K562 (cell line): ENCODE results near the gene ACOX1. TPM values are rescaled to one million over a fixed set of nuclear protein-coding genes. Genes with fewer than 3 reads are reported as not detected.

Experiments used
- BHLHE40 ChIP-seq: IDR thresholded peaks from 2 replicates; pipeline ENCODE4 v1.6.1; 2011; ENCODE audit warnings: low read length, improper control_type of control experiment
- CBFB ChIP-seq: sonication (generic); formaldehyde crosslinking; IDR thresholded peaks from 2 replicates; pipeline ENCODE4 v1.4.0; 2020; ENCODE audit warnings: mild to moderate bottlenecking, missing genetic modification reagents
- GMEB1 ChIP-seq: fragments of 250-450 bp; sonication (Bioruptor Pico); IDR thresholded peaks from 2 replicates; pipeline ENCODE4 v1.4.0; 2020; ENCODE audit warnings: mild to moderate bottlenecking
- KDM5B ChIP-seq: fragments of 200-600 bp; sonication (generic); IDR thresholded peaks from 2 replicates; pipeline ENCODE4 v1.6.1; 2012; ENCODE audit warnings: low read depth, mild to moderate bottlenecking, moderate library complexity, low read length, control low read depth, inconsistent platforms; ENCODE audit not compliant: insufficient replicate concordance
- KHSRP ChIP-seq: fragments of 450-650 bp; IDR thresholded peaks from 2 replicates; pipeline ENCODE4 v1.6.1; 2017
- MGA ChIP-seq: fragments of 450-650 bp; IDR thresholded peaks from 2 replicates; pipeline ENCODE4 v1.6.1; 2016; ENCODE audit warnings: mild to moderate bottlenecking, moderate library complexity
- NR4A1 ChIP-seq, 2 experiments: fragments of 250-450 bp in 1 of 2; fragments of 450-650 bp in 1 of 2; sonication (Bioruptor Pico) in 1 of 2; IDR thresholded peaks; 2 replicates each; pipeline versions ENCODE4 v1.4.0 to v1.6.1; 2016 to 2020; ENCODE audit warnings: mild to moderate bottlenecking in 2 of 2, missing compliant biosample characterization in 1 of 2, missing genetic modification characterization in 1 of 2, moderate library complexity in 1 of 2
- POLR2H ChIP-seq: IDR thresholded peaks from 2 replicates; pipeline ENCODE4 v1.6.1; 2016; ENCODE audit warnings: missing genetic modification characterization, low read depth, mild to moderate bottlenecking, control low read depth, missing compliant biosample characterization, moderate library complexity
- TARDBP ChIP-seq: fragments of 450-650 bp; IDR thresholded peaks from 2 replicates; pipeline ENCODE4 v1.6.1; 2016
- ZFP91 ChIP-seq: sonication (generic); formaldehyde crosslinking; IDR thresholded peaks from 2 replicates; pipeline ENCODE4 v1.8.0; 2022; ENCODE audit warnings: mild to moderate bottlenecking, missing genetic modification reagents
- ZNF217 ChIP-seq: sonication (generic); formaldehyde crosslinking; IDR thresholded peaks from 2 replicates; pipeline ENCODE4 v1.8.0; 2022; ENCODE audit warnings: mild to moderate bottlenecking, missing genetic modification reagents
- ZNF232 ChIP-seq: sonication (generic); formaldehyde crosslinking; IDR thresholded peaks from 2 replicates; pipeline ENCODE4 v1.8.0; 2022; ENCODE audit warnings: mild to moderate bottlenecking, missing genetic modification reagents
- polyA plus RNA-seq, 8 experiments: library from polyadenylated mRNA; depleted of rRNA in 4 of 8; stranded (reverse) in 5 of 8; unstranded in 3 of 8; fragments of >200 nt; fragmentation: Nextera tagmentation in 2 of 8; fragmentation: Illumina TruSeq in 1 of 8; extraction: Ambion mirVana in 2 of 8; extraction: Trizol in 1 of 8; gene quantifications; 2 replicates each; pipeline versions ENCODE4 v1.2.1 to v1.2.3, GENCODE V29; 2011 to 2014; ENCODE audit warnings: inconsistent platforms in 1 of 8, missing spikeins in 1 of 8
- total RNA-seq, 7 experiments: library from RNA; depleted of rRNA in 6 of 7; stranded (reverse); fragments of >200 nt in 6 of 7; fragmentation: Illumina TruSeq in 2 of 7; extraction: Trizol in 2 of 7; gene quantifications; 2 replicates each; pipeline versions ENCODE4 v1.2.1 to v1.2.3, GENCODE V29; 2011 to 2021; ENCODE audit warnings: low replicate concordance in 1 of 7

ACOX1 gene
- total and polyA plus RNA-seq, 9 of the 15 experiments (the other 6 are each of a cell fraction or from before 2014, with no cell fraction given) = 7.8 to 24.1 (median 14.5) TPM

- TF ChIP-seq MGA (peak; percentile 54; the same call in 1 of the 2 replicates), GMEB1 (peak; percentile 58; the same call in 1 of the 2 replicates), TARDBP (0 out of 2 replicates have a peak, but pooled peaks have one; percentile 63), POLR2H (tag) (peak; percentile 61), KDM5B (peak; percentile 75), NR4A1 (CRISPR knock-in tag; IDR thresholded peaks at IDR 0.05) (no peak), NR4A1 (tag; IDR thresholded peaks at IDR 0.05) (peak; percentile 56; the same call in 1 of the 2 replicates), ZNF232 (no peak), ZFP91 (CRISPR knock-in tag) (peak; percentile 95), ZNF217 (no peak), KHSRP (no peak), BHLHE40 (peak; percentile 35; the same call in 1 of the 2 replicates), CBFB (CRISPR knock-in tag) (no peak)
These were observed 82.4 kb downstream of the ACOX1 start, which contains the start of gene TRIM65 (continued) for GRCh38 chr17:75896415-75897159.
